Esophagus muscularis mucosa (tissue), 4 donors: ENCODE results near the gene MYO7B. TPM values are rescaled to one million over a fixed set of nuclear protein-coding genes. Genes with fewer than 3 reads are reported as not detected.

Source experiments
- DNase-seq: peaks from one replicate; pipeline ENCODE4 v3.0.0-alpha.2; 2017; ENCODE audit errors: extremely low spot score
- H3K27ac ChIP-seq, 4 donors: fragments of 200-600 bp; sonication (generic); replicated peaks in 1 of 4; 1 replicate in 3 of 4; 2 replicates in 1 of 4; pipeline ENCODE4 v1.5.1; 2016 to 2019; ENCODE audit warnings: mild to moderate bottlenecking in 1 of 4
- H3K27me3 ChIP-seq, 4 donors: fragments of 200-600 bp; sonication (generic); one replicate each; pipeline versions ENCODE4 v1.5.1 to v1.6.0; 2016 to 2019
- H3K36me3 ChIP-seq, 4 donors: fragments of 200-600 bp; sonication (generic); one replicate each; pipeline ENCODE4 v1.5.1; 2016 to 2019
- H3K4me1 ChIP-seq, 4 donors: fragments of 200-600 bp; sonication (generic); one replicate each; pipeline ENCODE4 v1.5.1; 2016 to 2019
- H3K4me3 ChIP-seq, 4 donors: fragments of 200-600 bp; sonication (generic); 1 replicate in 2 of 4; 2 replicates in 2 of 4; pipeline ENCODE4 v1.5.1; 2016 to 2019; ENCODE audit warnings: mild to moderate bottlenecking in 4 of 4, moderate library complexity in 1 of 4
- H3K9me3 ChIP-seq, 4 donors: fragments of 200-600 bp; sonication (generic); 1 replicate in 3 of 4; 2 replicates in 1 of 4; pipeline ENCODE4 v1.5.1; 2016 to 2019
- EP300 ChIP-seq: sonication (generic); formaldehyde crosslinking; IDR thresholded peaks from one replicate; pipeline ENCODE4 v1.6.1; 2017; ENCODE audit warnings: antibody characterized with exemption
- POLR2A ChIP-seq: fragments of 450-650 bp; IDR thresholded peaks from one replicate; pipeline ENCODE4 v1.6.1; 2017; ENCODE audit warnings: antibody characterized with exemption, moderate library complexity, mild to moderate bottlenecking, low read depth
- POLR2AphosphoS5 ChIP-seq, 2 donors: sonication (generic); formaldehyde crosslinking; IDR thresholded peaks; one replicate each; pipeline ENCODE4 v1.6.1; 2017; ENCODE audit warnings: antibody characterized with exemption in 2 of 2
- WGBS: methylation state at CpG from one replicate; pipeline ENCODE4 v1.1.5; 2018; 5-methylcytosine and 5-hydroxymethylcytosine counted together
- intact Hi-C: fragments of 100-400 bp; cut with DNase I; formaldehyde crosslinking; loops from one replicate; pipeline ENCODE4 v1.15.1; 2023
- total RNA-seq, 4 donors: library from RNA; depleted of rRNA; stranded (reverse); fragments of >200 nt; gene quantifications; one replicate each; pipeline versions ENCODE4 v1.1.0 to v1.2.1, GENCODE V29; 2016
- TF ChIP-seq, protein P1 (sequence below), 3 experiments: fragments of 200-600 bp in 2 of 3; fragments of 450-650 bp in 1 of 3; sonication (generic) in 2 of 3; IDR thresholded peaks; one replicate each; pipeline ENCODE4 v1.5.1; 2017 to 2019; ENCODE audit warnings: antibody characterized with exemption in 3 of 3, mild to moderate bottlenecking in 2 of 3, moderate library complexity in 1 of 3

MYO7B gene
- total RNA-seq, 4 donors from 2014 or later: 0.19 to 0.98 (median 0.33) TPM; not detected in 1

DNA sequence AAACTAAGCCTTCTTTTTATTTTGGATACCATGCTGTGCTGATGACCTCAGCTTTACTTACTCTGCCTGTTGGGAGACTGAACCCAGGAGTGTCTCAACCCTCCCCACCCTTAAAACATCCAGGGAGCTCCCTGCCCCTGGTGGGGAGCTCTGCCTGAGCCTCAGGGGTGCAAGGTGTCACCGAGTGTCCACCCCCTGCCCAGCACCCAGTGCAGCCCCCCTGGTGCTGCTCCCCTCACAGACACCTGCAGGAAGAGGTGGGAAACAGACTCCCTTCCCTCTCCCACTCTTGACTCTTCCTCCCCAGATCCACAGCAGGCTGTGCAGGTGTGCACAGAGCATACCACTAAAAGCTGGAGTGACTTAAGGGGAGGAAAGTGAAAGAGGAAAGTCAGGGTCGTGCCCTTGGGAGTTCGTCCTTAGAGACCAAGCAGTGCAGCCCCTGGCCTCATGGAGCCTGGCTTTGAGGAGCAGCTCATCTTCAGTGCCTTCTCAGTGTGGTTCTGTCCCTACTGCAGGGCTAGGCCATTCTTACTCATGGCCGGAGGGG, 51.3 kb downstream of the MYO7B start:
- H3K36me3 ChIP-seq: no peaks in the 10 kb centered on the region

DNA sequence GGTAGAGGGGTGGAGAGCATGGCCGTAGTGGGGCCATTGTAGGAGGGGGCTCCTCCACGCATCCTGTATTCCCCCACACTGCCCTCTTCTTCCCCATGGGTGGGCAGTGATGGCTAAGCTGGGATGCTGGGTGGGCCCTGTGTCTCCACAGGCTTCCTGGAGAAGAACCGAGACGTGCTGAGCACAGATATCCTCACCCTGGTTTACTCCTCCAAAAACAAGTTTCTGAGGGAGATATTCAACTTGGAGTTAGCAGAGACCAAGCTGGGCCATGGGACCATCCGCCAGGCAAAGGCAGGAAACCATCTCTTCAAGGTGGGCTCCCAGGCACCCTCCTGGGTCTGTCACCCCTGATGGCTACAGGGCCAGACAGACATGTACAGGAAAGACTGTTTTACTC, 52.8 kb downstream of the MYO7B start:
- 91% methylated on average over 5 of the region's 5 CpGs for WGBS
- DNase-seq: no peak
- intact Hi-C loops: no loop called here

More for the DNA sequence above, 51.3 kb downstream of the MYO7B start:
- H3K9me3 ChIP-seq: no peaks in the 10 kb centered on the region
- intact Hi-C loops: no loop called here
- no peak for DNase-seq
- H3K27ac ChIP-seq: no peak overlapping the region
- no peak overlapping the region for H3K4me3 ChIP-seq
- whole genome bisulfite sequencing: 83% methylated on average over 4 of the region's 4 CpGs
- no peaks in the 10 kb centered on the region for H3K27me3 ChIP-seq
- H3K4me1 ChIP-seq: peaks cover 0 to 7% (median 0%) of the 10 kb centered on the region in 4 donors
- TF ChIP-seq, protein P1, sequence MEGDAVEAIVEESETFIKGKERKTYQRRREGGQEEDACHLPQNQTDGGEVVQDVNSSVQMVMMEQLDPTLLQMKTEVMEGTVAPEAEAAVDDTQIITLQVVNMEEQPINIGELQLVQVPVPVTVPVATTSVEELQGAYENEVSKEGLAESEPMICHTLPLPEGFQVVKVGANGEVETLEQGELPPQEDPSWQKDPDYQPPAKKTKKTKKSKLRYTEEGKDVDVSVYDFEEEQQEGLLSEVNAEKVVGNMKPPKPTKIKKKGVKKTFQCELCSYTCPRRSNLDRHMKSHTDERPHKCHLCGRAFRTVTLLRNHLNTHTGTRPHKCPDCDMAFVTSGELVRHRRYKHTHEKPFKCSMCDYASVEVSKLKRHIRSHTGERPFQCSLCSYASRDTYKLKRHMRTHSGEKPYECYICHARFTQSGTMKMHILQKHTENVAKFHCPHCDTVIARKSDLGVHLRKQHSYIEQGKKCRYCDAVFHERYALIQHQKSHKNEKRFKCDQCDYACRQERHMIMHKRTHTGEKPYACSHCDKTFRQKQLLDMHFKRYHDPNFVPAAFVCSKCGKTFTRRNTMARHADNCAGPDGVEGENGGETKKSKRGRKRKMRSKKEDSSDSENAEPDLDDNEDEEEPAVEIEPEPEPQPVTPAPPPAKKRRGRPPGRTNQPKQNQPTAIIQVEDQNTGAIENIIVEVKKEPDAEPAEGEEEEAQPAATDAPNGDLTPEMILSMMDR (IDR thresholded peaks at IDR 0.05): no peak
- TF ChIP-seq POLR2A (no peak), EP300 (no peak), POLR2AphosphoS5 (IDR thresholded peaks at IDR 0.05) (no peak)

DNA sequence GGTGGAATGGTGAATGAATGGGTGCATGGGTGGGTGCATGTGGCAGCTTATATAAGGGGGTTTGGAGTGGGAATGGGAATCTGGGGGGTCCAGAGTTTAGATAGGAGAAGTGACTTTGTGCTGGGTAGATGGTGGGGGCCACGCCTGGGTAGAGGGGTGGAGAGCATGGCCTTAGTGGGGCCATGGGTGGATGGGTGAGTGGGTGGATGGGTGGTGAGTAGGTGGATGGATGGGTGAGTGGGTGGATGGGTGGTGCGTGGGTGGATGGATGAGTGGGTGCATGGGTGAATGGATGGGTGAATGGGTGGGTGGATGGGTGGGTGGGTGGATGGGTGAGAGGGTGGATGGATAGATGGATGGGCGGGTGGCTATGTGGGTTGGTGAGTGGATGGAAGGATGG, 53.9 kb downstream of the MYO7B start:
- TF ChIP-seq, protein P1 (IDR thresholded peaks at IDR 0.05): no peak
- TF ChIP-seq POLR2AphosphoS5 (IDR thresholded peaks at IDR 0.05) (no peak), POLR2A (no peak), EP300 (no peak)
- DNase-seq: no peak
- no peaks in the 10 kb centered on the region for H3K27me3 ChIP-seq
- H3K27ac ChIP-seq: no peak overlapping the region
- peaks cover 0 to 8% (median 0%) of the 10 kb centered on the region in 4 donors for H3K4me1 ChIP-seq
- intact Hi-C loops: no loop called here
- no peaks in the 10 kb centered on the region for H3K9me3 ChIP-seq
- H3K4me3 ChIP-seq: no peak overlapping the region
- 98% methylated on average over 3 of the region's 3 CpGs for WGBS
- H3K36me3 ChIP-seq: no peaks in the 10 kb centered on the region

More for the DNA sequence above, 52.8 kb downstream of the MYO7B start:
- Histone ChIP-seq H3K27ac (no peak overlapping the region), H3K4me1 (peaks cover 0 to 8% (median 0%) of the 10 kb centered on the region in 4 donors), H3K4me3 (no peak overlapping the region), H3K9me3 (no peaks in the 10 kb centered on the region), H3K36me3 (no peaks in the 10 kb centered on the region), H3K27me3 (no peaks in the 10 kb centered on the region)
- TF ChIP-seq EP300: no peak
- TF ChIP-seq POLR2A: no peak
- no peak for TF ChIP-seq POLR2AphosphoS5 (IDR thresholded peaks at IDR 0.05)
- TF ChIP-seq, protein P1 (IDR thresholded peaks at IDR 0.05): no peak

DNA sequence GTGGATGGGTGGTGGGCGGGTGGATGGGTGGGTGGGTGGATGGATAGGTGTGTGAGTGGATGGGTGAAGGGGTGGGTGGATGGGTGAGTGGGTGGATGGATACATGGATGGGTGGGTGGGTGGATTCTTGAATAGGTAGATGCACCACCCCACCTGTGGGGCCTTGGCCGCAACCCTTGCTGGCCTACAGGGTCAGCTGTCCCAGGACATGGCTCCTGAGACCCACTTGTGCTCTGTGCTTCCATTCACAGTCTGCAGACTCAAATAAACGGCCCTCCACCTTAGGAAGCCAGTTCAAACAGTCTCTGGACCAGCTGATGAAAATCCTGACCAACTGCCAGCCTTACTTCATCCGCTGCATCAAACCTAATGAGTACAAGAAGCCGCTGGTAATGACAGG, 54.4 kb downstream of the MYO7B start:
- Histone ChIP-seq H3K9me3 (no peaks in the 10 kb centered on the region), H3K27ac (no peak overlapping the region), H3K36me3 (no peaks in the 10 kb centered on the region), H3K27me3 (no peaks in the 10 kb centered on the region), H3K4me3 (no peak overlapping the region), H3K4me1 (peaks cover 0 to 8% (median 0%) of the 10 kb centered on the region in 4 donors)
- WGBS: 97% methylated on average over 5 of the region's 5 CpGs
- intact Hi-C loops: loop anchor here (5.0 kb wide), 1 partner anchor 107 kb away; no protein-coding TSS in a partner anchor
- no peak for TF ChIP-seq POLR2A
- no peak for TF ChIP-seq POLR2AphosphoS5 (IDR thresholded peaks at IDR 0.05)
- TF ChIP-seq, protein P1 (IDR thresholded peaks at IDR 0.05): no peak
- TF ChIP-seq EP300: no peak
- no peak for DNase-seq
